ENCODE data around the gene ACSM5.
"Not testable (repeated sequence)": the region's sequence is repeated elsewhere in the genome, so short reads cannot be mapped to it uniquely, and the experiment has no call there.

Gene ACSM5

GRCh38 chr16:20423772-20424128 lies 14.4 kb downstream of the ACSM5 start:
- H3K9ac ChIP-seq; H3K4me2 ChIP-seq (ENCODE audit: low read length); H3K9me3 ChIP-seq (ENCODE audit: control insufficient read depth, low read length); H3K79me2 ChIP-seq; H3K36me3 ChIP-seq (ENCODE audit: control insufficient read depth, insufficient read depth, low read length); H2AFZ ChIP-seq; H3K27ac ChIP-seq; H3K4me1 ChIP-seq; H3K4me3 ChIP-seq (ENCODE audit: low read depth, low read length); H3K27me3 ChIP-seq (ENCODE audit: control insufficient read depth, insufficient read depth, low read length): not testable (repeated sequence)

- TF ChIP-seq CTCF (IDR thresholded peaks at IDR 0.05), result no peak
- Histone ChIP-seq H3K4me3 (ENCODE audit: low read depth, low read length) (no peak overlapping the region), H3K27ac (no peak overlapping the region), H3K79me2 (no peaks in the 10 kb centered on the region), H2AFZ (no peak overlapping the region), H3K36me3 (ENCODE audit: control insufficient read depth, insufficient read depth, low read length) (no peaks in the 10 kb centered on the region), H3K4me1 (no peaks in the 10 kb centered on the region), H3K9ac (no peak overlapping the region), H3K27me3 (ENCODE audit: control insufficient read depth, insufficient read depth, low read length) (no peaks in the 10 kb centered on the region), H3K9me3 (ENCODE audit: control insufficient read depth, low read length) (no peaks in the 10 kb centered on the region), H3K4me2 (ENCODE audit: low read length) (no peak overlapping the region)
These were observed 15.0 kb downstream of the ACSM5 start for GRCh38 chr16:20424129-20424866.

- not testable (repeated sequence) for H3K9me3 ChIP-seq (ENCODE audit: control insufficient read depth, low read length); H3K36me3 ChIP-seq (ENCODE audit: control insufficient read depth, insufficient read depth, low read length); H3K79me2 ChIP-seq; H3K27ac ChIP-seq; H3K4me3 ChIP-seq (ENCODE audit: low read depth, low read length); H3K4me1 ChIP-seq; H3K27me3 ChIP-seq (ENCODE audit: control insufficient read depth, insufficient read depth, low read length); H3K9ac ChIP-seq; H3K4me2 ChIP-seq (ENCODE audit: low read length); H2AFZ ChIP-seq
These were observed 18.1 kb downstream of the ACSM5 start for GRCh38 chr16:20427401-20427797.

GRCh38 chr16:20429499-20429898 lies 20.2 kb downstream of the ACSM5 start:
- not testable (repeated sequence) for H3K79me2 ChIP-seq; H3K27ac ChIP-seq; H3K9me3 ChIP-seq (ENCODE audit: control insufficient read depth, low read length); H3K4me2 ChIP-seq (ENCODE audit: low read length); H2AFZ ChIP-seq; H3K4me1 ChIP-seq; H3K9ac ChIP-seq; H3K4me3 ChIP-seq (ENCODE audit: low read depth, low read length); H3K36me3 ChIP-seq (ENCODE audit: control insufficient read depth, insufficient read depth, low read length); H3K27me3 ChIP-seq (ENCODE audit: control insufficient read depth, insufficient read depth, low read length)

- H3K27ac ChIP-seq; H3K4me3 ChIP-seq (ENCODE audit: low read depth, low read length); H3K4me2 ChIP-seq (ENCODE audit: low read length); H3K9me3 ChIP-seq (ENCODE audit: control insufficient read depth, low read length); H3K9ac ChIP-seq; H3K27me3 ChIP-seq (ENCODE audit: control insufficient read depth, insufficient read depth, low read length); H3K36me3 ChIP-seq (ENCODE audit: control insufficient read depth, insufficient read depth, low read length); H3K79me2 ChIP-seq; H2AFZ ChIP-seq; H3K4me1 ChIP-seq: not testable (repeated sequence)
These were observed 21.1 kb downstream of the ACSM5 start for GRCh38 chr16:20430480-20430879.

- no peak for TF ChIP-seq CTCF (IDR thresholded peaks at IDR 0.05)
These were observed 21.6 kb downstream of the ACSM5 start for GRCh38 chr16:20430948-20431347.

GRCh38 chr16:20438950-20439349 lies 29.6 kb downstream of the ACSM5 start:
- H2AFZ ChIP-seq; H3K9ac ChIP-seq; H3K4me3 ChIP-seq (ENCODE audit: low read depth, low read length); H3K79me2 ChIP-seq; H3K4me2 ChIP-seq (ENCODE audit: low read length); H3K36me3 ChIP-seq (ENCODE audit: control insufficient read depth, insufficient read depth, low read length); H3K27ac ChIP-seq; H3K27me3 ChIP-seq (ENCODE audit: control insufficient read depth, insufficient read depth, low read length); H3K9me3 ChIP-seq (ENCODE audit: control insufficient read depth, low read length); H3K4me1 ChIP-seq: not testable (repeated sequence)

More at GRCh38 chr16:20430948-20431347, 21.6 kb downstream of the ACSM5 start:
- H3K36me3 ChIP-seq (ENCODE audit: control insufficient read depth, insufficient read depth, low read length), result no peaks in the 10 kb centered on the region
- H3K4me1 ChIP-seq, result no peaks in the 10 kb centered on the region
- H3K27me3 ChIP-seq (ENCODE audit: control insufficient read depth, insufficient read depth, low read length), result no peaks in the 10 kb centered on the region
- H3K27ac ChIP-seq, result no peak overlapping the region
- no peak overlapping the region for H3K4me2 ChIP-seq (ENCODE audit: low read length)
- no peaks in the 10 kb centered on the region for H3K79me2 ChIP-seq
- no peak overlapping the region for H3K9ac ChIP-seq
- no peaks in the 10 kb centered on the region for H3K9me3 ChIP-seq (ENCODE audit: control insufficient read depth, low read length)
- no peak overlapping the region for H2AFZ ChIP-seq
- H3K4me3 ChIP-seq (ENCODE audit: low read depth, low read length), result no peak overlapping the region

- H3K27me3 ChIP-seq (ENCODE audit: control insufficient read depth, insufficient read depth, low read length); H3K4me1 ChIP-seq; H3K79me2 ChIP-seq; H3K9me3 ChIP-seq (ENCODE audit: control insufficient read depth, low read length); H3K4me2 ChIP-seq (ENCODE audit: low read length); H3K4me3 ChIP-seq (ENCODE audit: low read depth, low read length); H3K9ac ChIP-seq; H3K36me3 ChIP-seq (ENCODE audit: control insufficient read depth, insufficient read depth, low read length): not testable (repeated sequence)
- Histone ChIP-seq H2AFZ (peak overlapping the region; percentile 38), H3K27ac (peak overlapping the region; percentile 53)
These were observed 30.5 kb downstream of the ACSM5 start for GRCh38 chr16:20439820-20440231.

GRCh38 chr16:20440731-20441130 lies 31.4 kb downstream of the ACSM5 start:
- H3K9ac ChIP-seq, H3K27ac ChIP-seq, H2AFZ ChIP-seq: not testable (repeated sequence)

More at GRCh38 chr16:20440731-20441130, 31.4 kb downstream of the ACSM5 start:
- H3K79me2 ChIP-seq; H3K36me3 ChIP-seq (ENCODE audit: control insufficient read depth, insufficient read depth, low read length); H3K27me3 ChIP-seq (ENCODE audit: control insufficient read depth, insufficient read depth, low read length); H3K9me3 ChIP-seq (ENCODE audit: control insufficient read depth, low read length); H3K4me2 ChIP-seq (ENCODE audit: low read length); H3K4me1 ChIP-seq; H3K4me3 ChIP-seq (ENCODE audit: low read depth, low read length): not testable (repeated sequence)
